GM12878 (cell line): ENCODE measurements around the gene WFDC8. TPM values are rescaled to one million over a fixed set of nuclear protein-coding genes. Genes with fewer than 3 reads are reported as not detected.

Source experiments
- ATAC-seq: fragments of 200-7000 bp; cut with Tn5 transposase; 3 replicates; pipeline ENCODE4 v1.9.1; 2020; ENCODE audit warnings: mild to moderate bottlenecking, moderate library complexity
- BruUV-seq: library from RNA; stranded (reverse); fragments of 400-500 nt; replicated peaks from 2 replicates; lab custom pipeline; 2021; lab: Mats Ljungman, UMichigan
- CTCF ChIA-PET: fragments of 300-600 bp; sonication (Branson Sonifier 250); formaldehyde crosslinking; extraction: SDS; loops from one replicate; lab custom pipeline; 2021; ENCODE audit warnings: inconsistent platforms; lab: Yijun Ruan, JAX
- POLR2A ChIA-PET: fragments of 350-600 bp; formaldehyde crosslinking; extraction: SDS; loops from one replicate; lab custom pipeline; 2021; ENCODE audit warnings: inconsistent platforms; lab: Charles Lee
- RAD21 ChIA-PET: fragments of 300-600 bp; sonication (Branson Sonifier 250); formaldehyde crosslinking; loops from one replicate; lab custom pipeline; 2023; ENCODE audit warnings: antibody characterized with exemption; ENCODE audit not compliant: unreplicated experiment; lab: Charles Lee
- SMC1A ChIA-PET: fragments of 300-600 bp; sonication (Branson Sonifier 250); formaldehyde crosslinking; loops from one replicate; lab custom pipeline; 2023; ENCODE audit not compliant: unreplicated experiment, uncharacterized antibody; lab: Charles Lee
- DNase-seq: peaks from one replicate; pipeline ENCODE4 v3.0.0-alpha.2; 2011; ENCODE audit warnings: low read depth, low spot score
- FAIRE-seq: peaks from 3 replicates; lab custom pipeline; 2011; peaks lifted over from hg19 to GRCh38; lab: Jason Lieb, UNC
- H2AFZ ChIP-seq: 2 replicates; pipeline ENCODE4 v1.6.0; 2011; ENCODE audit warnings: low read depth, low read length, control low read depth; ENCODE audit not compliant: control insufficient read depth
- H3K27ac ChIP-seq: 2 replicates; pipeline ENCODE4 v1.5.1; 2011; ENCODE audit warnings: control low read depth; ENCODE audit not compliant: control insufficient read depth, insufficient read depth
- H3K27me3 ChIP-seq, 2 experiments: replicated peaks in 1 of 2; 2 replicates each; pipeline versions ENCODE4 v1.6.0 to v1.6.1; 2011; ENCODE audit warnings: low read length in 1 of 2; ENCODE audit not compliant: control insufficient read depth in 2 of 2, insufficient read depth in 2 of 2
- H3K36me3 ChIP-seq, 2 experiments: 2 replicates each; pipeline ENCODE4 v1.5.1; 2011; ENCODE audit warnings: low read length in 1 of 2; ENCODE audit not compliant: control insufficient read depth in 2 of 2, insufficient read depth in 2 of 2
- H3K4me1 ChIP-seq: 2 replicates; pipeline ENCODE4 v1.6.1; 2011; ENCODE audit warnings: mild to moderate bottlenecking, low read length, moderate library complexity, mixed read lengths; ENCODE audit not compliant: control insufficient read depth, insufficient read depth
- H3K4me2 ChIP-seq: 2 replicates; pipeline ENCODE4 v1.6.0; 2011; ENCODE audit warnings: control low read depth; ENCODE audit not compliant: control insufficient read depth, insufficient read depth
- H3K4me3 ChIP-seq: fragments of 200-600 bp; sonication (generic); 2 replicates; pipeline ENCODE4 v1.5.1; 2016
- H3K79me2 ChIP-seq: 2 replicates; pipeline ENCODE4 v1.6.0; 2011; ENCODE audit warnings: low read length; ENCODE audit not compliant: control insufficient read depth, insufficient read depth
- H3K9ac ChIP-seq: 2 replicates; pipeline ENCODE4 v1.8.0; 2011; ENCODE audit warnings: low read length, control low read depth, mixed read lengths; ENCODE audit not compliant: control insufficient read depth, insufficient read depth
- H3K9me3 ChIP-seq: replicated peaks from 3 replicates; pipeline ENCODE4 v1.5.1; 2011; ENCODE audit warnings: mild to moderate bottlenecking, low read length; ENCODE audit not compliant: control insufficient read depth, insufficient read depth
- H4K20me1 ChIP-seq: 2 replicates; pipeline ENCODE4 v1.6.0; 2011; ENCODE audit not compliant: control insufficient read depth, insufficient read depth
- BCL11A ChIP-seq: IDR thresholded peaks from 2 replicates; pipeline ENCODE4 v1.6.1; 2011; ENCODE audit warnings: low read depth, low read length
- MXI1 ChIP-seq: fragments of 150-350 bp; IDR thresholded peaks from 2 replicates; pipeline ENCODE4 v1.6.1; 2011; ENCODE audit warnings: low read depth, mild to moderate bottlenecking, inconsistent platforms, low read length, improper control_type of control experiment
- NBN ChIP-seq: fragments of 450-650 bp; IDR thresholded peaks from 2 replicates; pipeline ENCODE4 v1.6.1; 2016
- PAX5 ChIP-seq: IDR thresholded peaks from 2 replicates; pipeline ENCODE4 v1.6.1; 2011; ENCODE audit warnings: low read depth, low read length, borderline replicate concordance
- POLR2A ChIP-seq: IDR thresholded peaks from 2 replicates; pipeline ENCODE4 v1.6.1; 2011; ENCODE audit warnings: low read depth, mild to moderate bottlenecking, low read length
- RUNX3 ChIP-seq: IDR thresholded peaks from 2 replicates; pipeline ENCODE4 v1.6.1; 2012; ENCODE audit warnings: low read length, inconsistent platforms
- SP1 ChIP-seq: IDR thresholded peaks from one replicate; pipeline ENCODE4 v1.6.1; 2011; ENCODE audit warnings: low read depth, low read length
- WGBS: methylation state at CpG from one replicate; pipeline ENCODE4 v1.1.6; 2016; ENCODE audit warnings: low lambda C conversion rate; ENCODE audit not compliant: insufficient replicate concordance, insufficient coverage; ENCODE audit errors: missing lambda C conversion rate; 5-methylcytosine and 5-hydroxymethylcytosine counted together
- in situ Hi-C: fragments of 300-500 bp; cut with MboI; formaldehyde crosslinking; loops from 9 replicates; pipeline ENCODE4 v1.14.3; 2018; ENCODE audit warnings: mixed read lengths
- intact Hi-C: fragments of 100-400 bp; cut with micrococcal nuclease; formaldehyde crosslinking; loops from one replicate; pipeline ENCODE4 v1.14.2; 2022; ENCODE audit not compliant: unreplicated experiment
- polyA plus RNA-seq, 11 experiments: library from polyadenylated mRNA; depleted of rRNA in 4 of 11; unstranded in 6 of 11; stranded (reverse) in 5 of 11; fragments of >200 nt; fragmentation: Nextera tagmentation in 4 of 11; fragmentation: Illumina TruSeq in 1 of 11; extraction: Ambion mirVana in 4 of 11; extraction: Trizol in 1 of 11; gene quantifications; 1 replicate in 1 of 11; 2 replicates in 10 of 11; pipeline versions ENCODE4 v1.2.1 to v1.2.3, GENCODE V29; 2011 to 2016; ENCODE audit warnings: inconsistent platforms in 2 of 11, missing spikeins in 2 of 11, low read depth in 1 of 11
- total RNA-seq, 4 experiments: library from RNA; depleted of rRNA in 3 of 4; stranded (reverse); fragments of >200 nt in 3 of 4; fragmentation: Illumina TruSeq in 1 of 4; extraction: Trizol in 1 of 4; gene quantifications; 2 replicates each; pipeline versions ENCODE4 v1.2.1 to v1.2.3, GENCODE V29; 2013 to 2021
- TF ChIP-seq, protein P1 (sequence below): fragments of 450-650 bp; IDR thresholded peaks from 2 replicates; pipeline ENCODE4 v1.6.1; 2017; ENCODE audit warnings: low read depth, mild to moderate bottlenecking, moderate library complexity
- TF ChIP-seq, protein P2 (sequence below): fragments of 150-350 bp; IDR thresholded peaks from 2 replicates; pipeline ENCODE4 v1.6.1; 2014; ENCODE audit warnings: mild to moderate bottlenecking, low read depth, low read length
- TF ChIP-seq, protein P3 (sequence below): fragments of 450-650 bp; IDR thresholded peaks from 2 replicates; pipeline ENCODE4 v1.6.1; 2017; ENCODE audit warnings: borderline replicate concordance

The WFDC8 gene
- total and polyA plus RNA-seq, 10 of the 15 experiments (the other 5 are each of a cell fraction or from before 2014, with no cell fraction given) = not detected

DNA sequence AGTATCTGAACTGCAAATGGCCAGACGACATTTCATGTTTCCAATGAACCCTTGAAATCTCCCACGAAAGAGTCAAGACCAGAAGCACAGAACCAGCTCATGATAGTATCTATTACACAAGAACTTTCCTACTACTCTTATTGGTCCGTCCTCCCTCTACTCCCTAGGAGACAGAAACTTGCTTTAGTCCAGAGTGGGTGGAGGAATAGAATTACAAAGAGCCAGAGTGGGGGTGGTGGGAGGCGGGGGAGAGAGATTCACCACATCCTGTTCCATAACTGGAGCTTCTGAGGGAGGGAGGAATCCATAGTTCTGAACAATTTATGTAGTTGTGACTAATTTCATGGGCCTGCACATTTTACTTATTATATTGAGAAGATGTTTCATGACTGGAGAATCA lies 32.0 kb upstream of the WFDC8 start:
- TF ChIP-seq NBN (no peak), RUNX3 (0 out of 2 replicates have a peak, but pooled peaks have one; percentile 7)
- no peaks in the 10 kb centered on the region for H4K20me1 ChIP-seq
- peaks cover 1% of the 10 kb centered on the region; the same call in 2 of the 3 replicates for H3K9me3 ChIP-seq
- ChIA-PET CTCF (no interaction called here), POLR2A (no interaction called here), RAD21 (interaction anchor here (1.0 kb wide), 1 partner anchor 17 kb away, joined by 3 read pairs; no protein-coding TSS in a partner anchor), SMC1A (no interaction called here)
- H3K4me1 ChIP-seq = no peaks in the 10 kb centered on the region
- intact Hi-C loops (no loop called here), in situ Hi-C loops (no loop called here)
- no peak overlapping the region for H3K4me2 ChIP-seq
- no peak overlapping the region for H3K4me3 ChIP-seq
- BruUV-seq = no TSS peak
- no peak overlapping the region for H2AFZ ChIP-seq
- no peaks in the 10 kb centered on the region for H3K79me2 ChIP-seq
- no peak for FAIRE-seq
- no peak overlapping the region for H3K9ac ChIP-seq
- no peak overlapping the region for H3K27ac ChIP-seq
- DNase-seq = no peak
- H3K36me3 ChIP-seq = no peaks in the 10 kb centered on the region
- 6% methylated on average over 4 of the region's 4 CpGs for WGBS
- no peak for ATAC-seq
- peaks cover 0 to 5% of the 10 kb centered on the region in 2 experiments; a peak in 1 of 4 replicates for H3K27me3 ChIP-seq

DNA sequence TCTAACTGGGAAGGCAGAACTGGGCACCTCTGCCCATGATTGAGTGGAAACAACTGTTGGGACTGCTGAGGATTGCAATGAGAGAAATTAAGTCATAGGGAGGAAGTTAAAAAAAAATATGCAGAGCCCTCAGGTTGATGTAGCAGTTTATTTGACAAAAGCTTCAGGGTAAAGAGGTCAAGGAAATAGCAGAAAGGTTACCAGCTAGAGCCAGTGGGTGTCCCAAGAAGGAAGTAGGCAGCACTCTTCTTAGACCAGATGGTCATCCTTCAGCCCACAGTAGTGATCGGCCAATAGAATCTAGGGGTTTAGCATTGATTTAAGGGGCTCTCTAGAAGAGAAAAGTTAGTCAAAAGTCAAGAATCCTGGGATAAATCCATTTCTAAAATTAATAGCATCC lies 28.7 kb upstream of the WFDC8 start:
- no TSS peak for BruUV-seq
- Histone ChIP-seq H3K27me3 (no peaks in the 10 kb centered on the region), H3K27ac (no peak overlapping the region), H2AFZ (no peak overlapping the region), H3K9ac (no peak overlapping the region), H3K4me2 (no peak overlapping the region), H3K4me3 (no peak overlapping the region), H4K20me1 (no peaks in the 10 kb centered on the region), H3K4me1 (no peaks in the 10 kb centered on the region), H3K79me2 (no peaks in the 10 kb centered on the region), H3K9me3 (peaks cover 1% of the 10 kb centered on the region; the same call in 2 of the 3 replicates), H3K36me3 (no peaks in the 10 kb centered on the region)
- CTCF ChIA-PET = interaction anchor here (0.8 kb wide), 1 partner anchor 163 kb away, joined by 3 read pairs; no protein-coding TSS in a partner anchor
- DNase-seq (no peak), ATAC-seq (no peak), FAIRE-seq (no peak)
- 0% methylated on average over 1 of the region's 1 CpG for WGBS
- RAD21 ChIA-PET = no interaction called here
- intact Hi-C loops (no loop called here), in situ Hi-C loops (no loop called here)
- POLR2A ChIA-PET = no interaction called here
- SMC1A ChIA-PET = no interaction called here
- TF ChIP-seq, protein P1, sequence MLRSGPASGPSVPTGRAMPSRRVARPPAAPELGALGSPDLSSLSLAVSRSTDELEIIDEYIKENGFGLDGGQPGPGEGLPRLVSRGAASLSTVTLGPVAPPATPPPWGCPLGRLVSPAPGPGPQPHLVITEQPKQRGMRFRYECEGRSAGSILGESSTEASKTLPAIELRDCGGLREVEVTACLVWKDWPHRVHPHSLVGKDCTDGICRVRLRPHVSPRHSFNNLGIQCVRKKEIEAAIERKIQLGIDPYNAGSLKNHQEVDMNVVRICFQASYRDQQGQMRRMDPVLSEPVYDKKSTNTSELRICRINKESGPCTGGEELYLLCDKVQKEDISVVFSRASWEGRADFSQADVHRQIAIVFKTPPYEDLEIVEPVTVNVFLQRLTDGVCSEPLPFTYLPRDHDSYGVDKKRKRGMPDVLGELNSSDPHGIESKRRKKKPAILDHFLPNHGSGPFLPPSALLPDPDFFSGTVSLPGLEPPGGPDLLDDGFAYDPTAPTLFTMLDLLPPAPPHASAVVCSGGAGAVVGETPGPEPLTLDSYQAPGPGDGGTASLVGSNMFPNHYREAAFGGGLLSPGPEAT = no peak
- no peak for TF ChIP-seq SP1
- TF ChIP-seq, protein P2, sequence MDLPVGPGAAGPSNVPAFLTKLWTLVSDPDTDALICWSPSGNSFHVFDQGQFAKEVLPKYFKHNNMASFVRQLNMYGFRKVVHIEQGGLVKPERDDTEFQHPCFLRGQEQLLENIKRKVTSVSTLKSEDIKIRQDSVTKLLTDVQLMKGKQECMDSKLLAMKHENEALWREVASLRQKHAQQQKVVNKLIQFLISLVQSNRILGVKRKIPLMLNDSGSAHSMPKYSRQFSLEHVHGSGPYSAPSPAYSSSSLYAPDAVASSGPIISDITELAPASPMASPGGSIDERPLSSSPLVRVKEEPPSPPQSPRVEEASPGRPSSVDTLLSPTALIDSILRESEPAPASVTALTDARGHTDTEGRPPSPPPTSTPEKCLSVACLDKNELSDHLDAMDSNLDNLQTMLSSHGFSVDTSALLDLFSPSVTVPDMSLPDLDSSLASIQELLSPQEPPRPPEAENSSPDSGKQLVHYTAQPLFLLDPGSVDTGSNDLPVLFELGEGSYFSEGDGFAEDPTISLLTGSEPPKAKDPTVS = no peak
- TF ChIP-seq, protein P3, sequence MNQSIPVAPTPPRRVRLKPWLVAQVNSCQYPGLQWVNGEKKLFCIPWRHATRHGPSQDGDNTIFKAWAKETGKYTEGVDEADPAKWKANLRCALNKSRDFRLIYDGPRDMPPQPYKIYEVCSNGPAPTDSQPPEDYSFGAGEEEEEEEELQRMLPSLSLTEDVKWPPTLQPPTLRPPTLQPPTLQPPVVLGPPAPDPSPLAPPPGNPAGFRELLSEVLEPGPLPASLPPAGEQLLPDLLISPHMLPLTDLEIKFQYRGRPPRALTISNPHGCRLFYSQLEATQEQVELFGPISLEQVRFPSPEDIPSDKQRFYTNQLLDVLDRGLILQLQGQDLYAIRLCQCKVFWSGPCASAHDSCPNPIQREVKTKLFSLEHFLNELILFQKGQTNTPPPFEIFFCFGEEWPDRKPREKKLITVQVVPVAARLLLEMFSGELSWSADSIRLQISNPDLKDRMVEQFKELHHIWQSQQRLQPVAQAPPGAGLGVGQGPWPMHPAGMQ = no peak
- TF ChIP-seq POLR2A = no peak
- TF ChIP-seq PAX5 = no peak
- no peak for TF ChIP-seq BCL11A
- TF ChIP-seq MXI1 = no peak
